IMR-90 (cell line): ENCODE data around the gene CLASRP. TPM values are rescaled to one million over a fixed set of nuclear protein-coding genes. Genes with fewer than 3 reads are reported as not detected.

Source experiments
- ATAC-seq: fragments of 200-7000 bp; cut with Tn5 transposase; 2 replicates; pipeline ENCODE4 v1.9.1; 2020; ENCODE audit warnings: low read depth, mild to moderate bottlenecking, moderate library complexity
- BruUV-seq: library from RNA; stranded (reverse); fragments of 400-500 nt; replicated peaks from 2 replicates; lab custom pipeline; 2021; lab: Mats Ljungman, UMichigan
- CTCF ChIA-PET: fragments of 300-600 bp; formaldehyde crosslinking; extraction: SDS; loops from one replicate; lab custom pipeline; 2021; ENCODE audit warnings: antibody characterized with exemption; lab: Yijun Ruan, JAX
- POLR2A ChIA-PET: fragments of 300-600 bp; sonication (Branson Sonifier 250); formaldehyde crosslinking; loops from one replicate; lab custom pipeline; 2022; ENCODE audit warnings: antibody characterized with exemption; ENCODE audit not compliant: unreplicated experiment; lab: Charles Lee
- DNase-seq: peaks from one replicate; pipeline ENCODE4 v3.0.0; 2013
- H2AFZ ChIP-seq: replicated peaks from 2 replicates; pipeline ENCODE3; 2013; ENCODE audit warnings: low read length, mild to moderate bottlenecking; ENCODE audit not compliant: poor library complexity
- H2AK5ac ChIP-seq: 2 replicates; pipeline ENCODE4 v1.6.1; 2013; ENCODE audit warnings: low read depth, low read length, inconsistent platforms
- H2AK9ac ChIP-seq: replicated peaks from 2 replicates; pipeline ENCODE3; 2013; ENCODE audit warnings: mild to moderate bottlenecking, low read depth, low read length, moderate library complexity; ENCODE audit not compliant: poor library complexity
- H2BK120ac ChIP-seq: 2 replicates; pipeline ENCODE4 v1.6.1; 2013; ENCODE audit warnings: low read depth, low read length, inconsistent platforms
- H2BK15ac ChIP-seq: 3 replicates; pipeline ENCODE4 v1.6.1; 2013; ENCODE audit warnings: low read depth, low read length, inconsistent platforms
- H2BK20ac ChIP-seq: 2 replicates; pipeline ENCODE4 v1.6.1; 2013; ENCODE audit warnings: low read depth, mild to moderate bottlenecking, inconsistent platforms, low read length, moderate library complexity
- H2BK5ac ChIP-seq: 2 replicates; pipeline ENCODE4 v1.6.1; 2013; ENCODE audit warnings: mild to moderate bottlenecking, low read depth, low read length, inconsistent platforms; ENCODE audit not compliant: poor library complexity, severe bottlenecking
- H3K14ac ChIP-seq: replicated peaks from 2 replicates; pipeline ENCODE4 v1.6.1; 2013; ENCODE audit warnings: low read depth, low read length, inconsistent platforms
- H3K18ac ChIP-seq: 2 replicates; pipeline ENCODE4 v1.6.1; 2013; ENCODE audit warnings: low read depth, low read length, control low read depth
- H3K23ac ChIP-seq: 2 replicates; pipeline ENCODE4 v1.6.1; 2013; ENCODE audit warnings: low read depth, low read length, inconsistent platforms
- H3K27ac ChIP-seq: 2 replicates; pipeline ENCODE4 v1.5.1; 2013; ENCODE audit warnings: mild to moderate bottlenecking, control low read depth, low read length; ENCODE audit not compliant: insufficient read depth
- H3K27me3 ChIP-seq: 2 replicates; pipeline ENCODE4 v1.6.1; 2013; ENCODE audit warnings: low read length; ENCODE audit not compliant: control insufficient read depth, insufficient read depth
- H3K36me3 ChIP-seq: 2 replicates; pipeline ENCODE4 v1.6.1; 2013; ENCODE audit warnings: low read length, mixed read lengths; ENCODE audit not compliant: control insufficient read depth, insufficient read depth
- H3K4ac ChIP-seq: 2 replicates; pipeline ENCODE4 v1.6.1; 2013; ENCODE audit warnings: low read depth, low read length, inconsistent platforms
- H3K4me1 ChIP-seq: 2 replicates; pipeline ENCODE4 v1.6.1; 2013; ENCODE audit warnings: low read length, mixed read lengths; ENCODE audit not compliant: control insufficient read depth, insufficient read depth
- H3K4me2 ChIP-seq: 2 replicates; pipeline ENCODE4 v1.6.1; 2013; ENCODE audit warnings: low read depth, mild to moderate bottlenecking, control low read depth, low read length, moderate library complexity
- H3K4me3 ChIP-seq: 2 replicates; pipeline ENCODE4 v1.5.1; 2013; ENCODE audit warnings: low read depth, mild to moderate bottlenecking, control low read depth, low read length, moderate library complexity; ENCODE audit not compliant: insufficient read depth
- H3K56ac ChIP-seq: 2 replicates; pipeline ENCODE4 v1.6.1; 2013; ENCODE audit warnings: low read length, inconsistent platforms; ENCODE audit not compliant: insufficient read depth; ENCODE audit errors: extremely low read depth
- H3K79me1 ChIP-seq, 2 experiments: 2 replicates each; pipeline ENCODE4 v1.6.1; 2013; ENCODE audit warnings: low read length in 2 of 2, inconsistent platforms in 1 of 2, low read depth in 1 of 2
- H3K9ac ChIP-seq: 2 replicates; pipeline ENCODE4 v1.6.1; 2013; ENCODE audit warnings: low read depth, low read length, control low read depth
- H3K9me1 ChIP-seq: 2 replicates; pipeline ENCODE4 v1.6.1; 2013; ENCODE audit warnings: low read length, inconsistent platforms; ENCODE audit not compliant: insufficient read depth
- H3K9me3 ChIP-seq: 2 replicates; pipeline ENCODE4 v1.6.1; 2013; ENCODE audit warnings: low read length; ENCODE audit not compliant: control insufficient read depth, insufficient read depth
- H4K20me1 ChIP-seq: 2 replicates; pipeline ENCODE4 v1.6.1; 2013; ENCODE audit warnings: low read length, inconsistent platforms; ENCODE audit not compliant: insufficient read depth
- H4K5ac ChIP-seq: 2 replicates; pipeline ENCODE4 v1.6.1; 2013; ENCODE audit warnings: mild to moderate bottlenecking, low read depth, low read length, control low read depth
- H4K8ac ChIP-seq, 2 experiments: 2 replicates each; pipeline ENCODE4 v1.6.1; 2013; ENCODE audit warnings: low read depth in 2 of 2, low read length in 2 of 2, control low read depth in 1 of 2, inconsistent platforms in 1 of 2
- H4K91ac ChIP-seq: 2 replicates; pipeline ENCODE4 v1.6.1; 2013; ENCODE audit warnings: low read depth, low read length, inconsistent platforms; ENCODE audit not compliant: insufficient read depth
- BHLHE40 ChIP-seq: fragments of 150-350 bp; IDR thresholded peaks from 2 replicates; pipeline ENCODE4 v1.6.1; 2016; ENCODE audit warnings: mild to moderate bottlenecking, low read depth, low read length
- CEBPB ChIP-seq: IDR thresholded peaks from 2 replicates; pipeline ENCODE4 v1.6.1; 2012; ENCODE audit warnings: low read depth, low read length, improper control_type of control experiment
- CHD1 ChIP-seq: IDR thresholded peaks from 2 replicates; pipeline ENCODE4 v1.6.1; 2012; ENCODE audit warnings: low read depth, low read length, improper control_type of control experiment
- ELK1 ChIP-seq: fragments of 150-350 bp; IDR thresholded peaks from 2 replicates; pipeline ENCODE4 v1.6.1; 2016; ENCODE audit warnings: low read depth, mild to moderate bottlenecking, low read length, moderate library complexity, borderline replicate concordance
- FOS ChIP-seq: fragments of 150-350 bp; IDR thresholded peaks from 2 replicates; pipeline ENCODE4 v1.6.1; 2016; ENCODE audit warnings: low read depth, low read length
- MAFK ChIP-seq: IDR thresholded peaks from 2 replicates; pipeline ENCODE4 v1.6.1; 2012; ENCODE audit warnings: low read depth, low read length, improper control_type of control experiment
- MAZ ChIP-seq: IDR thresholded peaks from 2 replicates; pipeline ENCODE4 v1.6.1; 2012; ENCODE audit warnings: low read depth, mild to moderate bottlenecking, low read length, improper control_type of control experiment, moderate library complexity, borderline replicate concordance
- MXI1 ChIP-seq: IDR thresholded peaks from 2 replicates; pipeline ENCODE4 v1.6.1; 2012; ENCODE audit warnings: low read depth, mild to moderate bottlenecking, low read length, moderate library complexity, borderline replicate concordance
- POLR2A ChIP-seq: IDR thresholded peaks from 2 replicates; pipeline ENCODE4 v1.6.1; 2012; ENCODE audit warnings: mild to moderate bottlenecking, low read depth, low read length
- RAD21 ChIP-seq: IDR thresholded peaks from 2 replicates; pipeline ENCODE4 v1.6.1; 2012; ENCODE audit warnings: low read length, improper control_type of control experiment
- RCOR1 ChIP-seq: IDR thresholded peaks from 2 replicates; pipeline ENCODE4 v1.6.1; 2012; ENCODE audit warnings: mild to moderate bottlenecking, low read length, improper control_type of control experiment; ENCODE audit not compliant: insufficient replicate concordance
- RFX5 ChIP-seq: IDR thresholded peaks from 2 replicates; pipeline ENCODE4 v1.8.0; 2012; ENCODE audit warnings: low read depth, mild to moderate bottlenecking, low read length, moderate library complexity
- SMC3 ChIP-seq: fragments of 150-350 bp; IDR thresholded peaks from 2 replicates; pipeline ENCODE4 v1.6.1; 2016; ENCODE audit warnings: low read depth, mild to moderate bottlenecking, antibody characterized with exemption, low read length, moderate library complexity
- USF2 ChIP-seq: fragments of 150-350 bp; IDR thresholded peaks from 2 replicates; pipeline ENCODE4 v1.6.1; 2017; ENCODE audit warnings: mild to moderate bottlenecking, antibody characterized with exemption, low read length, low read depth
- WGBS, 2 experiments: methylation state at CpG; one replicate each; pipeline versions ENCODE4 v1.1.5 to v1.1.7; 2013; ENCODE audit warnings: missing lambda C conversion rate in 2 of 2; ENCODE audit not compliant: insufficient read length in 1 of 2; ENCODE audit errors: extremely low coverage in 2 of 2; 5-methylcytosine and 5-hydroxymethylcytosine counted together
- dilution Hi-C: fragments of 300-500 bp; cut with HindIII; formaldehyde crosslinking; loops from one replicate; pipeline ENCODE4 v1.14.3; 2018; ENCODE audit warnings: low sequenced_read_pairs; ENCODE audit not compliant: unreplicated experiment
- in situ Hi-C: fragments of 300-500 bp; cut with MboI; formaldehyde crosslinking; loops from 3 replicates; pipeline ENCODE4 v1.14.3; 2019; ENCODE audit warnings: low sequenced_read_pairs, inconsistent platforms, mixed read lengths
- intact Hi-C: fragments of 100-400 bp; cut with micrococcal nuclease; formaldehyde crosslinking; loops from 2 replicates; pipeline ENCODE4 v1.10.0; 2022
- polyA plus RNA-seq, 3 experiments: library from polyadenylated mRNA; depleted of rRNA; stranded (reverse); fragments of >200 nt; gene quantifications; 2 replicates each; pipeline ENCODE4 v1.2.3, GENCODE V29; 2012; ENCODE audit warnings: low replicate concordance in 1 of 3
- total RNA-seq: library from RNA; depleted of rRNA; stranded (reverse); fragments of >200 nt; gene quantifications from 2 replicates; pipeline ENCODE4 v1.2.3, GENCODE V29; 2012

The CLASRP gene
- total and polyA plus RNA-seq, 2 of the 4 experiments (the other 2 are of a cell fraction) = 19.9 to 31.7 TPM

- H3K9ac ChIP-seq = peak overlapping the region; percentile 9
- peak overlapping the region; percentile 23; the same call in 1 of the 3 replicates for H2BK15ac ChIP-seq
- peak overlapping the region; percentile 98 for H2AK5ac ChIP-seq
- peak overlapping the region; percentile 97 for H2AK9ac ChIP-seq
- peak overlapping the region; percentile 95 for H3K4ac ChIP-seq
- H3K18ac ChIP-seq = peak overlapping the region; percentile 10; the same call in 1 of the 2 replicates
- H3K56ac ChIP-seq = no peak overlapping the region
- POLR2A ChIA-PET = interaction anchor here (0.5 to 0.7 kb wide), 2 partner anchors 9 to 50 kb away, joined by 3 to 6 read pairs; no protein-coding TSS in a partner anchor
- H2BK20ac ChIP-seq = peak overlapping the region; percentile 78; the same call in 1 of the 2 replicates
- H3K9me1 ChIP-seq = peaks cover 53% of the 10 kb centered on the region
- H3K9me3 ChIP-seq = no peaks in the 10 kb centered on the region
- CTCF ChIA-PET = no interaction called here
- H4K20me1 ChIP-seq = peaks cover 86% of the 10 kb centered on the region
- peaks cover 29 to 89% of the 10 kb centered on the region in 2 experiments for H3K79me1 ChIP-seq
- H3K36me3 ChIP-seq = 0 out of 2 replicates have a peak, but pooled peaks cover 1% of the 10 kb centered on the region
- H3K27ac ChIP-seq = peak overlapping the region; percentile 78
- peak overlapping the region; percentile 85 for H2BK5ac ChIP-seq
- no TSS peak for BruUV-seq
- intact Hi-C loops (no loop called here), in situ Hi-C loops (no loop called here), dilution Hi-C loops (no loop called here)
- no peaks in the 10 kb centered on the region for H3K27me3 ChIP-seq
- peak overlapping the region; percentile 47; the same call in 1 of the 2 replicates for H3K4me2 ChIP-seq
- peak overlapping the region; percentile 69; the same call in 1 of the 2 replicates for H4K91ac ChIP-seq
- peak overlapping the region; percentile 32 for H4K5ac ChIP-seq
- no peak overlapping the region for H3K4me3 ChIP-seq
- H2AFZ ChIP-seq = peak overlapping the region; percentile 87
- H3K4me1 ChIP-seq = peaks cover 41% of the 10 kb centered on the region
- H3K14ac ChIP-seq = peak overlapping the region; percentile 89
- 92% methylated on average over 4 of the region's 16 CpGs; no CpG with 5 or more reads in 1 of the 2 experiments for WGBS, 2 experiments
- peak overlapping the region; percentile 75 for H2BK120ac ChIP-seq
- DNase-seq (peak; percentile 98), ATAC-seq (peak; percentile 94)
- H4K8ac ChIP-seq = peak overlapping the region in 1 of 2 experiments; percentile 79; a peak in 2 of 4 replicates
- peak overlapping the region; percentile 63; the same call in 1 of the 2 replicates for H3K23ac ChIP-seq
- TF ChIP-seq ELK1 (no peak), USF2 (peak; percentile 93), CEBPB (0 out of 2 replicates have a peak, but pooled peaks have one; percentile 14), BHLHE40 (peak; percentile 80), MAZ (peak; percentile 48; the same call in 1 of the 2 replicates), RFX5 (no peak), MXI1 (peak; percentile 82; the same call in 1 of the 2 replicates), CHD1 (no peak), RAD21 (no peak), SMC3 (peak; percentile 18; the same call in 1 of the 2 replicates), MAFK (no peak), RCOR1 (no peak), POLR2A (peak; percentile 48; the same call in 1 of the 2 replicates), FOS (peak; percentile 96)
Measured at GRCh38 chr19:45097776-45098520, 59.1 kb downstream of the CLASRP start.
